Sigmoid colon (tissue), 7 donors: ENCODE results near the gene ONECUT3. TPM values are rescaled to one million over a fixed set of nuclear protein-coding genes. Genes with fewer than 3 reads are reported as not detected.

Source experiments
- DNase-seq: peaks from one replicate; pipeline ENCODE4 v3.0.0-alpha.2; 2019
- H3K27ac ChIP-seq, 4 donors: fragments of 200-600 bp; sonication (generic); one replicate each; pipeline ENCODE4 v1.5.1; 2016 to 2019; ENCODE audit warnings: mild to moderate bottlenecking in 1 of 4
- H3K27me3 ChIP-seq, 3 donors: fragments of 200-600 bp; sonication (generic); one replicate each; pipeline ENCODE4 v1.5.1; 2019; ENCODE audit warnings: mild to moderate bottlenecking in 1 of 3
- H3K36me3 ChIP-seq, 4 donors: fragments of 200-600 bp; sonication (generic); one replicate each; pipeline ENCODE4 v1.5.1; 2016 to 2019
- H3K4me1 ChIP-seq, 4 donors: fragments of 200-600 bp; sonication (generic); one replicate each; pipeline ENCODE4 v1.5.1; 2017 to 2019
- H3K4me3 ChIP-seq, 4 donors: fragments of 200-600 bp; sonication (generic); one replicate each; pipeline ENCODE4 v1.5.1; 2017 to 2019; ENCODE audit warnings: mild to moderate bottlenecking in 2 of 4, moderate library complexity in 1 of 4
- H3K9me3 ChIP-seq, 4 donors: fragments of 200-600 bp in 3 of 4; sonication (generic) in 3 of 4; one replicate each; pipeline versions ENCODE4 v1.5.1 to v1.6.1; 2013 to 2019
- CTCF ChIP-seq, 4 experiments: fragments of 450-650 bp in 3 of 4; fragments of 200-600 bp in 1 of 4; IDR thresholded peaks; one replicate each; pipeline ENCODE4 v1.5.1; 2016 to 2019; ENCODE audit warnings: antibody characterized with exemption in 4 of 4, mild to moderate bottlenecking in 3 of 4, moderate library complexity in 2 of 4
- EP300 ChIP-seq, 4 donors: sonication (generic); formaldehyde crosslinking; IDR thresholded peaks; one replicate each; pipeline ENCODE4 v1.6.1; 2017; ENCODE audit warnings: antibody characterized with exemption in 4 of 4
- POLR2A ChIP-seq, 2 donors: fragments of 450-650 bp; IDR thresholded peaks; one replicate each; pipeline ENCODE4 v1.6.1; 2016; ENCODE audit warnings: antibody characterized with exemption in 2 of 2, mild to moderate bottlenecking in 2 of 2, moderate library complexity in 2 of 2
- POLR2AphosphoS5 ChIP-seq, 4 donors: sonication (generic); formaldehyde crosslinking; IDR thresholded peaks; one replicate each; pipeline ENCODE4 v1.6.1; 2017; ENCODE audit warnings: antibody characterized with exemption in 4 of 4
- WGBS, 2 donors: extraction: QIAGEN DNeasy Blood & Tissue Kit; methylation state at CpG; one replicate each; pipeline ENCODE4 v1.1.7; 2013; 5-methylcytosine and 5-hydroxymethylcytosine counted together
- intact Hi-C: fragments of 100-400 bp; cut with DNase I; formaldehyde crosslinking; loops from one replicate; pipeline ENCODE4 v1.15.1; 2023
- polyA plus RNA-seq, 3 donors: library from polyadenylated mRNA; stranded (reverse); fragments of 200-250 nt; gene quantifications; one replicate each; pipeline ENCODE4 v1.2.3, GENCODE V29; 2013
- total RNA-seq, 4 donors: library from RNA; depleted of rRNA; stranded (reverse); fragments of >200 nt; gene quantifications; one replicate each; pipeline ENCODE4 v1.1.0, GENCODE V29; 2016
- donor health status: healthy with polysubstance abuse.
- donor health status: Bipolar disorder and iron deficiency.
- donor health status: healthy.

ONECUT3 gene
- total and polyA plus RNA-seq, 7 donors, result not detected

- WGBS, 2 donors, result 0% methylated on average over 47 of the region's 47 CpGs
- Histone ChIP-seq H3K36me3 (peaks cover 18 to 25% (median 24%) of the 10 kb centered on the region in 4 donors), H3K27ac (peak overlapping the region; percentile 70 to 81 (median 72)), H3K4me1 (peaks cover 0 to 21% (median 17%) of the 10 kb centered on the region in 4 donors), H3K9me3 (no peaks in the 10 kb centered on the region), H3K27me3 (no peaks in the 10 kb centered on the region), H3K4me3 (peak overlapping the region; percentile 39 to 57 (median 50))
- intact Hi-C loops, result no loop called here
- peak; percentile 96 for DNase-seq
- TF ChIP-seq CTCF (IDR thresholded peaks at IDR 0.05) (peak; percentile 9 to 47 (median 34)), EP300 (IDR thresholded peaks at IDR 0.05) (no peak), POLR2A (IDR thresholded peaks at IDR 0.05) (peak in 1 of 2 donors; percentile 23), POLR2AphosphoS5 (IDR thresholded peaks at IDR 0.05) (peak in 3 of 4 donors; percentile 34 to 69 (median 58))
Observed at GRCh38 chr19:1812426-1813191, 59.3 kb downstream of the ONECUT3 start.

- intact Hi-C loops, result no loop called here
- Histone ChIP-seq H3K4me1 (peaks cover 0 to 21% (median 17%) of the 10 kb centered on the region in 4 donors), H3K36me3 (peaks cover 27 to 34% (median 33%) of the 10 kb centered on the region in 4 donors), H3K4me3 (peak overlapping the region; percentile 39 to 57 (median 50)), H3K9me3 (no peaks in the 10 kb centered on the region), H3K27me3 (no peaks in the 10 kb centered on the region), H3K27ac (peak overlapping the region; percentile 70 to 81 (median 72))
- 60 to 67% methylated on average over 21 of the region's 21 CpGs for WGBS, 2 donors
- peak in 1 of 4 experiments; percentile 10 for TF ChIP-seq CTCF (IDR thresholded peaks at IDR 0.05)
- no peak for TF ChIP-seq POLR2AphosphoS5 (IDR thresholded peaks at IDR 0.05)
- no peak for DNase-seq
Observed at GRCh38 chr19:1813192-1814182, 60.2 kb downstream of the ONECUT3 start.

- peaks cover 0 to 21% (median 17%) of the 10 kb centered on the region in 4 donors for H3K4me1 ChIP-seq
- WGBS, 2 donors, result 82 to 86% methylated on average over 10 of the region's 10 CpGs
- no peaks in the 10 kb centered on the region for H3K9me3 ChIP-seq
- no peak overlapping the region for H3K27ac ChIP-seq
- H3K27me3 ChIP-seq, result no peaks in the 10 kb centered on the region
- H3K36me3 ChIP-seq, result peaks cover 36 to 42% (median 42%) of the 10 kb centered on the region in 4 donors
- intact Hi-C loops, result no loop called here
- TF ChIP-seq POLR2A (IDR thresholded peaks at IDR 0.05), result no peak
- no peak for TF ChIP-seq EP300 (IDR thresholded peaks at IDR 0.05)
- no peak for TF ChIP-seq POLR2AphosphoS5 (IDR thresholded peaks at IDR 0.05)
- TF ChIP-seq CTCF (IDR thresholded peaks at IDR 0.05), result no peak
- no peak for DNase-seq
- H3K4me3 ChIP-seq, result no peak overlapping the region
Observed at GRCh38 chr19:1814391-1814790, 61.1 kb downstream of the ONECUT3 start.

GRCh38 chr19:1814833-1815604 is 61.7 kb downstream of the ONECUT3 start:
- Histone ChIP-seq H3K27me3 (no peaks in the 10 kb centered on the region), H3K27ac (no peak overlapping the region), H3K9me3 (no peaks in the 10 kb centered on the region), H3K36me3 (peaks cover 42 to 49% (median 48%) of the 10 kb centered on the region in 4 donors), H3K4me1 (peaks cover 0 to 21% (median 17%) of the 10 kb centered on the region in 4 donors), H3K4me3 (no peak overlapping the region)
- TF ChIP-seq POLR2AphosphoS5 (IDR thresholded peaks at IDR 0.05), result no peak
- no peak for TF ChIP-seq EP300 (IDR thresholded peaks at IDR 0.05)
- TF ChIP-seq CTCF (IDR thresholded peaks at IDR 0.05), result no peak
- TF ChIP-seq POLR2A (IDR thresholded peaks at IDR 0.05), result no peak
- intact Hi-C loops, result no loop called here
- DNase-seq, result no peak
- WGBS, 2 donors, result 89 to 90% methylated on average over 26 of the region's 26 CpGs
